Esophagus (tissue), 2 donors: ENCODE data around the gene ZNF835. TPM values are rescaled to one million over a fixed set of nuclear protein-coding genes. Genes with fewer than 3 reads are reported as not detected.

Experiments
- H3K27ac ChIP-seq, 2 donors: one replicate each; pipeline ENCODE4 v1.5.1; 2013; ENCODE audit warnings: low read depth in 2 of 2, mild to moderate bottlenecking in 2 of 2, inconsistent platforms in 1 of 2, low read length in 1 of 2, moderate library complexity in 1 of 2
- H3K27me3 ChIP-seq, 2 donors: one replicate each; pipeline ENCODE4 v1.6.1; 2013; ENCODE audit warnings: low read length in 2 of 2, control low read depth in 1 of 2, mild to moderate bottlenecking in 1 of 2; ENCODE audit not compliant: insufficient read depth in 2 of 2, control insufficient read depth in 1 of 2
- H3K36me3 ChIP-seq, 2 donors: one replicate each; pipeline ENCODE4 v1.6.1; 2013; ENCODE audit warnings: low read length in 1 of 2; ENCODE audit not compliant: control insufficient read depth in 2 of 2, insufficient read depth in 2 of 2
- H3K4me1 ChIP-seq, 2 donors: one replicate each; pipeline ENCODE4 v1.6.1; 2013; ENCODE audit warnings: low read length in 1 of 2; ENCODE audit not compliant: control insufficient read depth in 2 of 2, insufficient read depth in 2 of 2
- H3K4me3 ChIP-seq, 2 donors: one replicate each; pipeline ENCODE4 v1.5.1; 2013; ENCODE audit warnings: low read length in 2 of 2, mild to moderate bottlenecking in 2 of 2, low read depth in 1 of 2, moderate library complexity in 1 of 2
- H3K9me3 ChIP-seq, 2 donors: one replicate each; pipeline ENCODE4 v1.6.1; 2013; ENCODE audit warnings: mild to moderate bottlenecking in 2 of 2, low read depth in 1 of 2, low read length in 1 of 2, moderate library complexity in 1 of 2; ENCODE audit not compliant: control insufficient read depth in 2 of 2, insufficient read depth in 1 of 2
- WGBS, 2 donors: extraction: QIAGEN DNeasy Blood & Tissue Kit; methylation state at CpG; one replicate each; pipeline ENCODE4 v1.1.7; 2013; 5-methylcytosine and 5-hydroxymethylcytosine counted together
- polyA plus RNA-seq, 2 donors: library from polyadenylated mRNA; stranded (reverse); fragments of 200-250 nt; gene quantifications; one replicate each; pipeline ENCODE4 v1.2.3, GENCODE V29; 2013
- donor health status: healthy with polysubstance abuse.
- donor health status: Bipolar disorder and iron deficiency.

Gene ZNF835
- under 1 TPM; 0.12 to 0.18 TPM for polyA plus RNA-seq

DNA sequence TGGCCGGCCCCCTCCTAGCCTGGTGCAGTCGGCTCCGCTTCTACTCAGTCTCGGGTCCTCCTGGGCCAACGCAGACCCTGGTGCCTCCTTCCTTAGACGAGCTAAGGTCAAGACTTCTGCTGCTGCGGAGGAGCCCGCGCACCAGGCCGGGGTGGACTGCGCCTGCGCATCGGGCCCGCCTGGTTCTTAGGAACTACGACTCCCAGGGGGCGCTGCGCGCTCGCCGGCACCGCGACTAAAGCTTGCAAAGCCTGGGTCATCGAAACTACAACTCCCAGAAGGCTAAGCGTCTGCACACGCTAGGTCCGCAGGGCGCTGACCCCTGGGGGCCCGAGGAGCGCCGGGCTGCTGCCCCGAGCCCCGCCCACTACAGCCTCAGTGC is at the start of gene ZNF835:
ZNF835 (minus strand) TSS at position 145 of the 382 bp plus-strand sequence. CDS start 6,559 bp downstream, outside the sequence.
- peaks cover 0 to 10% of the 10 kb centered on the region in 2 donors for H3K4me1 ChIP-seq
- peaks cover 0 to 3% of the 10 kb centered on the region in 2 donors for H3K36me3 ChIP-seq
- peaks cover 11 to 25% of the 10 kb centered on the region in 2 donors for H3K9me3 ChIP-seq
- H3K27ac ChIP-seq: peak within 1 kb of the TSS in 1 of 2 donors; percentile 28
- no peaks in the 10 kb centered on the region for H3K27me3 ChIP-seq
- 5 to 11% methylated on average over 32 of the region's 32 CpGs for WGBS, 2 donors
- peak within 1 kb of the TSS; percentile 48 to 63 for H3K4me3 ChIP-seq

- Histone ChIP-seq H3K27me3 (no peaks in the 10 kb centered on the region), H3K4me1 (no peaks in the 10 kb centered on the region), H3K4me3 (no peak overlapping the region), H3K36me3 (no peaks in the 10 kb centered on the region), H3K9me3 (peaks cover 0 to 6% of the 10 kb centered on the region in 2 donors), H3K27ac (no peak overlapping the region)
- 20 to 21% methylated on average over 3 of the region's 3 CpGs for WGBS, 2 donors
These were observed 48.7 kb upstream of the ZNF835 start for GRCh38 chr19:56720281-56720680.

DNA sequence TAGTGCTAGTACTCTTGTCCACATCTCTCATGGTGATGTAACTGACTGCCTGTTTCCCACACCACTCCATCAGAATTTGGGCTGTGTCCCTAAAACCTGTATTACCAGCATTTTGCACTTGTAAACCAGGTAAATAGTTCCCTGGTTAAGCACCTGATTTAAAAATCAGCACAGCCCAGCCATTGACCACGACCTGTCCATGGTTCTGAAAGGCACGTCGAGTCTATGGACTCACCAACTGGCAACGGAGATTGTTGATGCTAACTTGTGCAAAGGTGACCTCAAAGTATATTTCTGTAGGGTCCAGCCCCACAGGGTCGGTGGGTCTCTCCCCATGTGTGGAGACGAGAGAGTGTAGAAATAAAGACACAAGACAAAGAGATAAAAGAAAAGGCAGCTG is 46.7 kb upstream of the ZNF835 start:
- Histone ChIP-seq H3K9me3 (peaks cover 0 to 3% of the 10 kb centered on the region in 2 donors), H3K27me3 (no peaks in the 10 kb centered on the region), H3K36me3 (no peaks in the 10 kb centered on the region), H3K27ac (no peak overlapping the region), H3K4me1 (no peaks in the 10 kb centered on the region), H3K4me3 (no peak overlapping the region)
- 43 to 51% methylated on average over 6 of the region's 6 CpGs for WGBS, 2 donors

- 25 to 28% methylated on average over 9 of the region's 9 CpGs for WGBS, 2 donors
- H3K27me3 ChIP-seq: no peaks in the 10 kb centered on the region
- no peaks in the 10 kb centered on the region for H3K36me3 ChIP-seq
- H3K4me1 ChIP-seq: no peaks in the 10 kb centered on the region
- H3K9me3 ChIP-seq: peaks cover 2 to 8% of the 10 kb centered on the region in 2 donors
- no peak overlapping the region for H3K4me3 ChIP-seq
- no peak overlapping the region for H3K27ac ChIP-seq
These were observed 41.2 kb upstream of the ZNF835 start for GRCh38 chr19:56712611-56713276.

- Histone ChIP-seq H3K27ac (no peak overlapping the region), H3K36me3 (no peaks in the 10 kb centered on the region), H3K9me3 (peaks cover 2 to 5% of the 10 kb centered on the region in 2 donors), H3K4me3 (no peak overlapping the region), H3K27me3 (no peaks in the 10 kb centered on the region), H3K4me1 (no peaks in the 10 kb centered on the region)
- 16 to 21% methylated on average over 1 of the region's 1 CpG for WGBS, 2 donors
These were observed 38.9 kb upstream of the ZNF835 start for GRCh38 chr19:56710437-56710836.

GRCh38 chr19:56707821-56708220 is 36.3 kb upstream of the ZNF835 start:
- Histone ChIP-seq H3K27me3 (no peaks in the 10 kb centered on the region), H3K9me3 (peaks cover 2 to 5% of the 10 kb centered on the region in 2 donors)
- WGBS, 2 donors: 67 to 70% methylated on average over 3 of the region's 3 CpGs

DNA sequence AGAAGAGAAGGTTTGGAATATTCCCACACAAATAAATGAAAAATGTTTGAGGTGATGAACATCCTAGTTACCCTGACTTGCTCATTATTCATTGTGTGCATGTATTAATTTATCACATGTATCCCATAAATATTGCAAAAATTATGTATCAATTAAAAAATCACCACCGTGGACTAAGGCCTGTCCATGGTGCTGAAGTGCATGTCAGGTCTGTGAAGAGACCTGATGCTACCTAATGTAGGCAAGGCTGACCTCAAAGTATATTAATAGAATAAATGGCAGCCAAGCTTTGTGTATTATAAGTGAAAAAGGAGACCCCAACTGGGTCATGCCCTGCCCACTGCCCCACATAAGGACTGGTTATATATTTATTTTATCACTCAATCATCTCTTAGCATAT is 34.4 kb upstream of the ZNF835 start:
- Histone ChIP-seq H3K4me1 (no peaks in the 10 kb centered on the region), H3K9me3 (peaks cover 2 to 5% of the 10 kb centered on the region in 2 donors)

More at GRCh38 chr19:56707821-56708220, 36.3 kb upstream of the ZNF835 start:
- Histone ChIP-seq H3K4me3 (no peak overlapping the region), H3K36me3 (no peaks in the 10 kb centered on the region), H3K4me1 (no peaks in the 10 kb centered on the region), H3K27ac (no peak overlapping the region)

GRCh38 chr19:56701895-56702294 is 30.3 kb upstream of the ZNF835 start:
- Histone ChIP-seq H3K4me3 (no peak overlapping the region), H3K27me3 (no peaks in the 10 kb centered on the region), H3K9me3 (peaks cover 0 to 2% of the 10 kb centered on the region in 2 donors), H3K4me1 (no peaks in the 10 kb centered on the region), H3K27ac (no peak overlapping the region), H3K36me3 (no peaks in the 10 kb centered on the region)
- WGBS, 2 donors: 44 to 47% methylated on average over 1 of the region's 1 CpG

More for the DNA sequence above, 34.4 kb upstream of the ZNF835 start:
- Histone ChIP-seq H3K4me3 (no peak overlapping the region), H3K27me3 (no peaks in the 10 kb centered on the region), H3K27ac (no peak overlapping the region), H3K36me3 (no peaks in the 10 kb centered on the region)
- WGBS, 2 donors: 59 to 61% methylated on average over 1 of the region's 1 CpG

DNA sequence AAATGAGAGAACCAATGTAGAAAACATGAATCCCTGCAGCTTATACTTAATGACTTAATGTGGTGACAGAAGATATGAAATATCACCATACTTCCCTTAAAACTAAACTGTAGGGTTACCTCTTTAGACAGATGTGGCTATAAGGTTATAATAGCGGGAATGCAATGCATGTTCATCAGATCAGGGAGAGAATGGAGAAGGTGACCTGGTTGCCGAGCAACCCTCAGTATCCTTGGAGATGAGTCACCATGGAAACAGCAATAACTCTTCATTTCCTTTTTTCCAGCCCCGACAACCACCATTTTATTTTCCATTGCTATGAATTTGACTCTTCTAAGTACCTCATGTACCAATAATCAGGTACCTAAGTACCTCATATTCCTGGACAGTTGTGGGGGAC is 28.0 kb upstream of the ZNF835 start:
- H3K4me1 ChIP-seq: no peaks in the 10 kb centered on the region
- H3K27me3 ChIP-seq: no peaks in the 10 kb centered on the region
- H3K36me3 ChIP-seq: no peaks in the 10 kb centered on the region
- H3K27ac ChIP-seq: no peak overlapping the region
- peaks cover 0 to 2% of the 10 kb centered on the region in 2 donors for H3K9me3 ChIP-seq
- no peak overlapping the region for H3K4me3 ChIP-seq
- WGBS, 2 donors: 61 to 69% methylated on average over 3 of the region's 3 CpGs
